ENCODE data around the gene XYLT1. TPM values are rescaled to one million over a fixed set of nuclear protein-coding genes. Genes with fewer than 3 reads are reported as not detected.

XYLT1 gene
- total RNA-seq, 1 experiment from 2014 or later: 1.7 TPM

GRCh38 chr16:17321824-17322223, 148.9 kb downstream of the XYLT1 start:
- Histone ChIP-seq H3K79me2 (ENCODE audit: low read depth) (no peaks in the 10 kb centered on the region), H3K9me3 (ENCODE audit: insufficient read depth, low read depth) (no peaks in the 10 kb centered on the region), H3K4me2 (no peak overlapping the region), H3K27me3 (ENCODE audit: insufficient read depth, low read depth) (peaks cover 26% of the 10 kb centered on the region), H3K9me2 (ENCODE audit: insufficient read depth) (no peaks in the 10 kb centered on the region; the same call in 1 of the 2 replicates), H3K4me1 (replicated peaks; ENCODE audit: insufficient read depth) (no peaks in the 10 kb centered on the region), H4K20me1 (ENCODE audit: insufficient read depth) (no peaks in the 10 kb centered on the region), H3F3A (ENCODE audit: insufficient read depth, low read depth) (no peaks in the 10 kb centered on the region), H2AFZ (no peak overlapping the region), H3K4me3 (no peak overlapping the region), H3K27ac (no peak overlapping the region), H3K36me3 (ENCODE audit: low read depth) (no peaks in the 10 kb centered on the region)
- intact Hi-C loops (cut with micrococcal nuclease; ENCODE audit: unreplicated experiment): no loop called here
- ChIA-PET POLR2A (ENCODE audit: unreplicated experiment) (no interaction called here), CTCF (no interaction called here)
- DNase-seq: no peak
- no peak for TF ChIP-seq CTCF (conservative IDR thresholded peaks at IDR 0.05)
- TF ChIP-seq EZH2 (IDR thresholded peaks at IDR 0.05; ENCODE audit: low read depth): no peak
- BruUV-seq (replicated peaks): no TSS peak

GRCh38 chr16:17320009-17320408, 150.8 kb downstream of the XYLT1 start:
- no peak overlapping the region for H3K27ac ChIP-seq
- ChIA-PET CTCF (no interaction called here), POLR2A (ENCODE audit: unreplicated experiment) (no interaction called here)
- no peak overlapping the region for H2AFZ ChIP-seq
- H4K20me1 ChIP-seq (ENCODE audit: insufficient read depth): no peaks in the 10 kb centered on the region
- no peaks in the 10 kb centered on the region for H3K9me3 ChIP-seq (ENCODE audit: insufficient read depth, low read depth)
- no peaks in the 10 kb centered on the region for H3K9me2 ChIP-seq (ENCODE audit: insufficient read depth)
- H3K4me2 ChIP-seq: no peak overlapping the region
- no peak overlapping the region for H3K4me3 ChIP-seq
- BruUV-seq (replicated peaks): no TSS peak
- no peaks in the 10 kb centered on the region for H3K4me1 ChIP-seq (replicated peaks; ENCODE audit: insufficient read depth)
- peaks cover 23% of the 10 kb centered on the region for H3K27me3 ChIP-seq (ENCODE audit: insufficient read depth, low read depth)
- H3K79me2 ChIP-seq (ENCODE audit: low read depth): no peaks in the 10 kb centered on the region
- TF ChIP-seq CTCF (conservative IDR thresholded peaks at IDR 0.05) (no peak), EZH2 (IDR thresholded peaks at IDR 0.05; ENCODE audit: low read depth) (no peak)
- DNase-seq: no peak
- no peaks in the 10 kb centered on the region for H3F3A ChIP-seq (ENCODE audit: insufficient read depth, low read depth)
- intact Hi-C loops (cut with micrococcal nuclease; ENCODE audit: unreplicated experiment): no loop called here
- no peaks in the 10 kb centered on the region for H3K36me3 ChIP-seq (ENCODE audit: low read depth)

- Histone ChIP-seq H3K9me2 (ENCODE audit: insufficient read depth) (no peaks in the 10 kb centered on the region), H4K20me1 (ENCODE audit: insufficient read depth) (no peaks in the 10 kb centered on the region), H3K4me2 (no peak overlapping the region), H3K27ac (no peak overlapping the region), H3K9me3 (ENCODE audit: insufficient read depth, low read depth) (no peaks in the 10 kb centered on the region), H3K4me1 (replicated peaks; ENCODE audit: insufficient read depth) (no peaks in the 10 kb centered on the region), H3F3A (ENCODE audit: insufficient read depth, low read depth) (no peaks in the 10 kb centered on the region), H3K27me3 (ENCODE audit: insufficient read depth, low read depth) (peaks cover 9% of the 10 kb centered on the region; the same call in 1 of the 2 replicates), H3K36me3 (ENCODE audit: low read depth) (no peaks in the 10 kb centered on the region), H2AFZ (no peak overlapping the region), H3K4me3 (no peak overlapping the region), H3K79me2 (ENCODE audit: low read depth) (no peaks in the 10 kb centered on the region)
- DNase-seq: no peak
- intact Hi-C loops (cut with micrococcal nuclease; ENCODE audit: unreplicated experiment): no loop called here
- TF ChIP-seq EZH2 (IDR thresholded peaks at IDR 0.05; ENCODE audit: low read depth) (no peak), CTCF (conservative IDR thresholded peaks at IDR 0.05) (no peak)
- ChIA-PET CTCF (no interaction called here), POLR2A (ENCODE audit: unreplicated experiment) (no interaction called here)
- no TSS peak for BruUV-seq (replicated peaks)
Measured at GRCh38 chr16:17318238-17318637, 152.5 kb downstream of the XYLT1 start.

All from PC-9 (cell line).